Measurements from ENCODE around the gene ARHGAP5. TPM values are rescaled to one million over a fixed set of nuclear protein-coding genes. Genes with fewer than 3 reads are reported as not detected.

ARHGAP5 gene
- total and polyA plus RNA-seq, 2 donors: 25.9 to 64.1 TPM

DNA sequence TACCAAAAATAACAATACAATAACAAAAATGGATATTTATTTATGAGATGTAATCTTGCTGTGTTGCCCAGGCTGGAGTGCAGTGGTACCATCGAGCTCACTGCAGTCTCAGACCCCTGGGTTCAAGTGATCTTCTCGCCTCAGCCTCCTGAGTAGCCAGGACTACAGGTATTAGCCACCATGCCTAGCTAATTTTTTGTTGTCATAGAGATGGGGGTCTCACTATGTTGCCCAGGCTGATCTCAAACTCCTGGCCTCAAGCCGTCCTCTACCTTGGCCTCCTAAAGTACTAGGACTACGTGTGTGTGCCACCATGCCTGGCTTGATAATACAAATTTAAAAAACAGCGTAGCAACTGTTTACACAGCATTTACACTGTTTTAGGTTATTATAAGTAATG is 23.1 kb downstream of the ARHGAP5 start:
- no peaks in the 10 kb centered on the region for H3K27me3 ChIP-seq (ENCODE audit: control insufficient read depth in 2 of 2, insufficient read depth in 1 of 2, low read length in 1 of 2)
- no peak for DNase-seq (ENCODE audit: low read depth in 6 of 9, low spot score in 9 of 9)
- H3K9me3 ChIP-seq (ENCODE audit: control insufficient read depth in 2 of 2, insufficient read depth in 1 of 2, low read length in 1 of 2): no peaks in the 10 kb centered on the region
- no peak overlapping the region for H3K4me3 ChIP-seq (ENCODE audit: low read length in 2 of 2)
- no peak overlapping the region for H3K27ac ChIP-seq (ENCODE audit: low read depth in 1 of 2, low read length in 1 of 2)
- 97% methylated on average over 5 of the region's 5 CpGs for WGBS
- H3K36me3 ChIP-seq (ENCODE audit: control insufficient read depth in 2 of 2, insufficient read depth in 2 of 2, low read length in 1 of 2): peaks cover 0 to 3% of the 10 kb centered on the region in 2 donors
- peaks cover 4 to 6% of the 10 kb centered on the region in 2 donors for H3K4me1 ChIP-seq (ENCODE audit: control insufficient read depth in 2 of 2, insufficient read depth in 2 of 2, low read length in 2 of 2)

DNA sequence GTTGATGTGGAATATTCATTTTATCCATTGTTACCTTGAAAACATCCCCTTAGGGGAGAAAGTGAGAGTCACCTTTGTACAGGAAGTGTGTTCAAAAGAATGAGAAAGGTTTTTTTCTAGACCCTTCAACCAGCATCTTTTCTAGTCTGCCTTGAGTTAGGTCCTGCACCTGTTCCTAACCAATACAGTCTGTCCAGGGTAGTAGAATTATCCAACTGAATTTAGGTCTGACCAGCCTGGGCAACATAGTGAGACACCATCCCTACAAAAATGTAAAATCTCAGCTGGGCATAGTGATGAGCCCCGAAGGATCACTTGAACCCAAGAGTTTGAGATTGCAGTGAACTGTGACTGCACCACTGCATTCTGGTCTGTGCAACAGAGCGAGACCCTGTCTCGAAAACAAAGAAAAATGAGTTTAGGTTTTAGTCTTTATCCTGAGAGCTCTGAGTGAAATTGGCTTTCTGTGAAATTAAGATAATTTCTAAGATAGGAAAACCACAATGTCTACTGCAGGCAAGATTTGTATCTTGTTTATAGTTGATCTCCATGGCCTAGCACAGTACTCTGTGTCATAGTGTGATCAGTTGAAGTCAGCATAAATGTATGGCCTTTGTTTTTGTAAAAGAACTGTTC is 25.2 kb downstream of the ARHGAP5 start:
- WGBS: 21% methylated on average over 3 of the region's 3 CpGs
- Histone ChIP-seq H3K27ac (ENCODE audit: low read depth in 1 of 2, low read length in 1 of 2) (peak overlapping the region in 1 of 2 donors; percentile 54), H3K4me3 (ENCODE audit: low read length in 2 of 2) (no peak overlapping the region), H3K36me3 (ENCODE audit: control insufficient read depth in 2 of 2, insufficient read depth in 2 of 2, low read length in 1 of 2) (peaks cover 0 to 3% of the 10 kb centered on the region in 2 donors), H3K27me3 (ENCODE audit: control insufficient read depth in 2 of 2, insufficient read depth in 1 of 2, low read length in 1 of 2) (no peaks in the 10 kb centered on the region), H3K4me1 (ENCODE audit: control insufficient read depth in 2 of 2, insufficient read depth in 2 of 2, low read length in 2 of 2) (peaks cover 4 to 6% of the 10 kb centered on the region in 2 donors), H3K9me3 (ENCODE audit: control insufficient read depth in 2 of 2, insufficient read depth in 1 of 2, low read length in 1 of 2) (no peaks in the 10 kb centered on the region)
- DNase-seq (ENCODE audit: low read depth in 6 of 9, low spot score in 9 of 9): peak in 3 of 9 donors; percentile 10 to 40 (median 14)

GRCh38 chr14:32102968-32103367 is 25.9 kb downstream of the ARHGAP5 start:
- H3K4me1 ChIP-seq (ENCODE audit: control insufficient read depth in 2 of 2, insufficient read depth in 2 of 2, low read length in 2 of 2): peaks cover 4 to 6% of the 10 kb centered on the region in 2 donors
- H3K36me3 ChIP-seq (ENCODE audit: control insufficient read depth in 2 of 2, insufficient read depth in 2 of 2, low read length in 1 of 2): peaks cover 0 to 3% of the 10 kb centered on the region in 2 donors
- no peaks in the 10 kb centered on the region for H3K9me3 ChIP-seq (ENCODE audit: control insufficient read depth in 2 of 2, insufficient read depth in 1 of 2, low read length in 1 of 2)
- no peak for DNase-seq (ENCODE audit: low read depth in 6 of 9, low spot score in 9 of 9)
- H3K4me3 ChIP-seq (ENCODE audit: low read length in 2 of 2): no peak overlapping the region
- no peaks in the 10 kb centered on the region for H3K27me3 ChIP-seq (ENCODE audit: control insufficient read depth in 2 of 2, insufficient read depth in 1 of 2, low read length in 1 of 2)
- H3K27ac ChIP-seq (ENCODE audit: low read depth in 1 of 2, low read length in 1 of 2): no peak overlapping the region

DNA sequence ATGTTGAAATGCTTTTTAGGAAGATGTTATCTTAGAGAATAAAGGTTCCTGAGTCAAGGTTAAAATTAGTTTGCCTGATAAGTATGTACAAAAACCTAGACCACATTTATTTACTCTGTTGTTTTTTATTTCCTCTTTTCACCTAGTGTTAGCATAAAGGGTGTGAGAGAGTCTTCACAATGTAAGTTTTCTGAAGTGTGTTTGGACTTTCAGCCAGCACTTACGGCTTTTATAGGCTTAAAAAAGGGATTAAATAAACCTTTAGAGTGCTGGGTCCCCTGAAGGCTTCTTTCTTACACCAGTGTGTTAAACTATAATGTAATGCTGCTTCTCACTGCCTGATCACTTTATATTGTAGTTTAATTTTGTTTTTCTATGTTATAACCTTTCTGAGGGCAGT is 27.2 kb downstream of the ARHGAP5 start:
- Histone ChIP-seq H3K27ac (ENCODE audit: low read depth in 1 of 2, low read length in 1 of 2) (no peak overlapping the region), H3K4me1 (ENCODE audit: control insufficient read depth in 2 of 2, insufficient read depth in 2 of 2, low read length in 2 of 2) (peaks cover 4 to 6% of the 10 kb centered on the region in 2 donors), H3K36me3 (ENCODE audit: control insufficient read depth in 2 of 2, insufficient read depth in 2 of 2, low read length in 1 of 2) (peaks cover 0 to 3% of the 10 kb centered on the region in 2 donors), H3K9me3 (ENCODE audit: control insufficient read depth in 2 of 2, insufficient read depth in 1 of 2, low read length in 1 of 2) (no peaks in the 10 kb centered on the region), H3K4me3 (ENCODE audit: low read length in 2 of 2) (no peak overlapping the region), H3K27me3 (ENCODE audit: control insufficient read depth in 2 of 2, insufficient read depth in 1 of 2, low read length in 1 of 2) (no peaks in the 10 kb centered on the region)
- WGBS: 97% methylated on average over 1 of the region's 1 CpG
- no peak for DNase-seq (ENCODE audit: low read depth in 6 of 9, low spot score in 9 of 9)

DNA sequence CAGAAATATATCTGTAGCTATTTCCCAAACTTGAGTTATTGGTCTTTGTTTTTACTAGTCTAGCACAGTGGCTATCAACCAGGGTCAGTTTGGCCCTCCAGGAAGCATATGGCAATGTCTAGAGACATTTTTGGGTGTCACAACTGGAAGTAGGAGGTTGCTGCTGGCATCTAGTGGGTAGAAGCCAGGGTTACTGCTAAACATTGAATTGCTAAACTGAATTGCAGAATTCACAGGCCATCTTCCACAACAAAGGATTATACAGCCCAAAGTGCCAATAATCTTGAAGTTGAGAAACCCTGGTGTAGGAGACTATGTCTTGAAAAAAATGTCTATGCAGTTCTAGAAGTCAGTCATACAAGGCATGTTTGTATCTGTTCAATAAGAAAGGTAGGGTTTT is 27.7 kb downstream of the ARHGAP5 start:
- peaks cover 4 to 6% of the 10 kb centered on the region in 2 donors for H3K4me1 ChIP-seq (ENCODE audit: control insufficient read depth in 2 of 2, insufficient read depth in 2 of 2, low read length in 2 of 2)
- no peak for DNase-seq (ENCODE audit: low read depth in 6 of 9, low spot score in 9 of 9)

DNA sequence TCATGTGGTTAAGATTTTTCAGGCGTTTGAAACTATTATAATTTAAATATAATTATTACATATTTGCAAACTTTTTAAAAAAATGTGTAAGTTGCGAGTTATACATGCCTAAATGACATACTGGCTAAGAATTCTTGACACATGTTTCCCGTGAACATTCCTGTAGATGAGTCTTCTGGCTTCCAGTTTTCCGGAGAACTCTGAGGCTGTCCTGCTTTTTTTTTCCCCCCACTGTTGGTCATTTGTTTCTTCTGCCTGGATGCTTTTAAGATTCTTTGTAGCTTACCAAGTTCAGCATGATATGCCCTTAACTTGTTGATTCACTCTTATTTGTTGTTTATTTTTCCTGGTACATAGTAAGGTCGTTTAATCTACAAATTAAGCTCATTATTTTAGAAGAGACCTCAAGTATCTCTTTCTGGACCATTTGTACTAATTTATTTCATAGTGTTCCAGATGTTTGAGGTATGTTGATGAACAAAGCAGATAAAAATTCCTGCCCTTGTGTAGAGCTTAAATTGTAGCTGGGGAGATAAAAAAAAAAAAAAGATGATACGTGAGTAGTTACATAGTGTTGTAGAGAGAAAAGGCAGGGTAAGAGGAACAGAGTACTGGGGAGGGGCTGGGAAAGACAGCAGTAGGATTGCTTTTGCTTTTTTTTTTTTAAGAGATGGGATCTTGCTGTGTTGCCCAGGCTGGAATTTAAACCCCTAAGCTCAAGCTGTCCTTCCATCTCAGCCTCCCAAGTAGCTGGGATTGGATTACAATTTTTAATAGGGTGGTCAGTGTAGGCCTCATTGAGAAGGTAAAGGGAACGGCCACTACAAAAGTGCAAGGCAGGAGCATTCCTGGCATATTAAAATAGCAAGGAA is 32.8 kb downstream of the ARHGAP5 start:
- no peaks in the 10 kb centered on the region for H3K27me3 ChIP-seq (ENCODE audit: control insufficient read depth in 2 of 2, insufficient read depth in 1 of 2, low read length in 1 of 2)
- no peak overlapping the region for H3K4me3 ChIP-seq (ENCODE audit: low read length in 2 of 2)
- no peak overlapping the region for H3K27ac ChIP-seq (ENCODE audit: low read depth in 1 of 2, low read length in 1 of 2)
- no peaks in the 10 kb centered on the region for H3K36me3 ChIP-seq (ENCODE audit: control insufficient read depth in 2 of 2, insufficient read depth in 2 of 2, low read length in 1 of 2)
- WGBS: 97% methylated on average over 7 of the region's 7 CpGs
- no peaks in the 10 kb centered on the region for H3K9me3 ChIP-seq (ENCODE audit: control insufficient read depth in 2 of 2, insufficient read depth in 1 of 2, low read length in 1 of 2)
- H3K4me1 ChIP-seq (ENCODE audit: control insufficient read depth in 2 of 2, insufficient read depth in 2 of 2, low read length in 2 of 2): no peaks in the 10 kb centered on the region
- DNase-seq (ENCODE audit: low read depth in 6 of 9, low spot score in 9 of 9): no peak

More for the DNA sequence above, 27.7 kb downstream of the ARHGAP5 start:
- H3K27me3 ChIP-seq (ENCODE audit: control insufficient read depth in 2 of 2, insufficient read depth in 1 of 2, low read length in 1 of 2): no peaks in the 10 kb centered on the region
- H3K36me3 ChIP-seq (ENCODE audit: control insufficient read depth in 2 of 2, insufficient read depth in 2 of 2, low read length in 1 of 2): peaks cover 0 to 3% of the 10 kb centered on the region in 2 donors
- H3K9me3 ChIP-seq (ENCODE audit: control insufficient read depth in 2 of 2, insufficient read depth in 1 of 2, low read length in 1 of 2): no peaks in the 10 kb centered on the region
- H3K27ac ChIP-seq (ENCODE audit: low read depth in 1 of 2, low read length in 1 of 2): no peak overlapping the region
- H3K4me3 ChIP-seq (ENCODE audit: low read length in 2 of 2): no peak overlapping the region

GRCh38 chr14:32110548-32110896 is 33.4 kb downstream of the ARHGAP5 start:
- 100% methylated on average over 2 of the region's 2 CpGs for WGBS
- H3K36me3 ChIP-seq (ENCODE audit: control insufficient read depth in 2 of 2, insufficient read depth in 2 of 2, low read length in 1 of 2): no peaks in the 10 kb centered on the region
- DNase-seq (ENCODE audit: low read depth in 6 of 9, low spot score in 9 of 9): no peak
- no peaks in the 10 kb centered on the region for H3K9me3 ChIP-seq (ENCODE audit: control insufficient read depth in 2 of 2, insufficient read depth in 1 of 2, low read length in 1 of 2)
- no peaks in the 10 kb centered on the region for H3K27me3 ChIP-seq (ENCODE audit: control insufficient read depth in 2 of 2, insufficient read depth in 1 of 2, low read length in 1 of 2)
- H3K4me3 ChIP-seq (ENCODE audit: low read length in 2 of 2): no peak overlapping the region
- no peaks in the 10 kb centered on the region for H3K4me1 ChIP-seq (ENCODE audit: control insufficient read depth in 2 of 2, insufficient read depth in 2 of 2, low read length in 2 of 2)
- no peak overlapping the region for H3K27ac ChIP-seq (ENCODE audit: low read depth in 1 of 2, low read length in 1 of 2)

GRCh38 chr14:32121536-32121935 is 44.4 kb downstream of the ARHGAP5 start:
- Histone ChIP-seq H3K27ac (ENCODE audit: low read depth in 1 of 2, low read length in 1 of 2) (no peak overlapping the region), H3K36me3 (ENCODE audit: control insufficient read depth in 2 of 2, insufficient read depth in 2 of 2, low read length in 1 of 2) (no peaks in the 10 kb centered on the region)

GRCh38 chr14:32121948-32122347 is 44.8 kb downstream of the ARHGAP5 start:
- no peaks in the 10 kb centered on the region for H3K36me3 ChIP-seq (ENCODE audit: control insufficient read depth in 2 of 2, insufficient read depth in 2 of 2, low read length in 1 of 2)
- WGBS: 96% methylated on average over 1 of the region's 1 CpG
- no peaks in the 10 kb centered on the region for H3K9me3 ChIP-seq (ENCODE audit: control insufficient read depth in 2 of 2, insufficient read depth in 1 of 2, low read length in 1 of 2)
- no peak for DNase-seq (ENCODE audit: low read depth in 6 of 9, low spot score in 9 of 9)
- no peak overlapping the region for H3K4me3 ChIP-seq (ENCODE audit: low read length in 2 of 2)
- no peak overlapping the region for H3K27ac ChIP-seq (ENCODE audit: low read depth in 1 of 2, low read length in 1 of 2)
- no peaks in the 10 kb centered on the region for H3K27me3 ChIP-seq (ENCODE audit: control insufficient read depth in 2 of 2, insufficient read depth in 1 of 2, low read length in 1 of 2)
- no peaks in the 10 kb centered on the region for H3K4me1 ChIP-seq (ENCODE audit: control insufficient read depth in 2 of 2, insufficient read depth in 2 of 2, low read length in 2 of 2)

More at GRCh38 chr14:32121536-32121935, 44.4 kb downstream of the ARHGAP5 start:
- Histone ChIP-seq H3K27me3 (ENCODE audit: control insufficient read depth in 2 of 2, insufficient read depth in 1 of 2, low read length in 1 of 2) (no peaks in the 10 kb centered on the region), H3K9me3 (ENCODE audit: control insufficient read depth in 2 of 2, insufficient read depth in 1 of 2, low read length in 1 of 2) (no peaks in the 10 kb centered on the region), H3K4me1 (ENCODE audit: control insufficient read depth in 2 of 2, insufficient read depth in 2 of 2, low read length in 2 of 2) (no peaks in the 10 kb centered on the region), H3K4me3 (ENCODE audit: low read length in 2 of 2) (no peak overlapping the region)
- DNase-seq (ENCODE audit: low read depth in 6 of 9, low spot score in 9 of 9): no peak

Measured in thymus (tissue), 11 donors.